MCF 10A (cell line): ENCODE results near the gene LDLRAP1. TPM values are rescaled to one million over a fixed set of nuclear protein-coding genes. Genes with fewer than 3 reads are reported as not detected.
A peak's percentile ranks its signal among the peaks of the same experiment; 100 is the strongest.

Source experiments
- BruUV-seq: library from RNA; stranded (reverse); fragments of 400-500 nt; replicated peaks from 2 replicates; lab custom pipeline; 2021; lab: Mats Ljungman, UMichigan
- CTCF ChIA-PET: fragments of 300-600 bp; sonication (Branson Sonifier 250); formaldehyde crosslinking; extraction: SDS; loops from one replicate; lab custom pipeline; 2021; ENCODE audit warnings: antibody characterized with exemption, inconsistent platforms; lab: Yijun Ruan, JAX
- POLR2A ChIA-PET: fragments of 300-600, 350-650 bp; sonication (Branson Sonifier 250); formaldehyde crosslinking; extraction: SDS; loops from one replicate; lab custom pipeline; 2020; ENCODE audit warnings: antibody characterized with exemption, inconsistent platforms; lab: Yijun Ruan, JAX
- DNase-seq: peaks from one replicate; pipeline ENCODE4 v3.0.0-alpha.2; 2018; ENCODE audit not compliant: unreplicated experiment
- H3K27ac Mint-ChIP-seq: one replicate; pipeline ENCODE4 v1.8.0; 2022; ENCODE audit warnings: mild to moderate bottlenecking, low read depth, mixed read lengths; ENCODE audit not compliant: unreplicated experiment
- H3K27me3 Mint-ChIP-seq: one replicate; pipeline ENCODE4 v1.8.0; 2022; ENCODE audit warnings: mixed read lengths; ENCODE audit not compliant: insufficient read depth, unreplicated experiment
- H3K36me3 Mint-ChIP-seq: one replicate; pipeline ENCODE4 v1.8.0; 2022; ENCODE audit warnings: mild to moderate bottlenecking, moderate library complexity, mixed read lengths; ENCODE audit not compliant: insufficient read depth, unreplicated experiment
- H3K4me1 Mint-ChIP-seq: one replicate; pipeline ENCODE4 v1.8.0; 2022; ENCODE audit warnings: mixed read lengths; ENCODE audit not compliant: insufficient read depth, unreplicated experiment
- H3K4me3 Mint-ChIP-seq: one replicate; pipeline ENCODE4 v1.8.0; 2022; ENCODE audit warnings: mild to moderate bottlenecking, moderate library complexity, mixed read lengths; ENCODE audit not compliant: unreplicated experiment
- H3K9me3 Mint-ChIP-seq: one replicate; pipeline ENCODE4 v1.8.0; 2022; ENCODE audit warnings: mixed read lengths; ENCODE audit not compliant: unreplicated experiment
- intact Hi-C: fragments of 100-400 bp; cut with micrococcal nuclease; formaldehyde crosslinking; loops from 2 replicates; pipeline ENCODE4 v1.14.1; 2022
- total RNA-seq: library from RNA; stranded (reverse); gene quantifications from 2 replicates; pipeline ENCODE4 v1.2.3, GENCODE V29; 2022
- TF ChIP-seq, protein P1 (sequence below): fragments of 200-600 bp; IDR thresholded peaks from one replicate; pipeline ENCODE4 v1.8.0; 2022; ENCODE audit warnings: antibody characterized with exemption, mild to moderate bottlenecking; ENCODE audit not compliant: unreplicated experiment

The LDLRAP1 gene
- total RNA-seq, 1 experiment from 2014 or later = 10.3 TPM

DNA sequence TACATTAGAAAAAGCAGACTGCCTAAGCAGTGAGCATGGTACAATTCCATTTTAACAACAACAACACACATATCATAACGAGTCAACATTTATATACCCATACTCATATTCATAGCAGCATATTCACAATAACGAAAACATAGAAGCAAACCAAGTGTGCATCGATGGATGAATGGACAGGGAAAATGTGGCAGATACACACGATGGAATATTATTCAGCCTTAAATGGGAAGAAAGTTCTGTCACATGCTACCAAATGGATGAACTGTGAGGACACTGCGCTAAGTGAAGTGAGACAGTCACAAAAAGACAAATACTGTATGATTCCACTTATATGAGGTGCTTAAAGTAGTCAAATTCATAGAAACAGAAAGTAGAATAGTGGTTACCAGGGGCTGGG lies 63.7 kb downstream of the LDLRAP1 start:
- intact Hi-C loops = loop anchor here (5.0 kb wide), 1 partner anchor 205 kb away; no protein-coding TSS in a partner anchor
- H3K4me3 Mint-ChIP-seq = no peak overlapping the region
- TF ChIP-seq, protein P1, sequence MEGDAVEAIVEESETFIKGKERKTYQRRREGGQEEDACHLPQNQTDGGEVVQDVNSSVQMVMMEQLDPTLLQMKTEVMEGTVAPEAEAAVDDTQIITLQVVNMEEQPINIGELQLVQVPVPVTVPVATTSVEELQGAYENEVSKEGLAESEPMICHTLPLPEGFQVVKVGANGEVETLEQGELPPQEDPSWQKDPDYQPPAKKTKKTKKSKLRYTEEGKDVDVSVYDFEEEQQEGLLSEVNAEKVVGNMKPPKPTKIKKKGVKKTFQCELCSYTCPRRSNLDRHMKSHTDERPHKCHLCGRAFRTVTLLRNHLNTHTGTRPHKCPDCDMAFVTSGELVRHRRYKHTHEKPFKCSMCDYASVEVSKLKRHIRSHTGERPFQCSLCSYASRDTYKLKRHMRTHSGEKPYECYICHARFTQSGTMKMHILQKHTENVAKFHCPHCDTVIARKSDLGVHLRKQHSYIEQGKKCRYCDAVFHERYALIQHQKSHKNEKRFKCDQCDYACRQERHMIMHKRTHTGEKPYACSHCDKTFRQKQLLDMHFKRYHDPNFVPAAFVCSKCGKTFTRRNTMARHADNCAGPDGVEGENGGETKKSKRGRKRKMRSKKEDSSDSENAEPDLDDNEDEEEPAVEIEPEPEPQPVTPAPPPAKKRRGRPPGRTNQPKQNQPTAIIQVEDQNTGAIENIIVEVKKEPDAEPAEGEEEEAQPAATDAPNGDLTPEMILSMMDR = no peak
- ChIA-PET CTCF (interaction anchor here (0.6 to 2.9 kb wide), 5 partner anchors 35 to 361 kb away, joined by 3 to 17 read pairs (median 3); no protein-coding TSS in a partner anchor), POLR2A (no interaction called here)
- no peaks in the 10 kb centered on the region for H3K9me3 Mint-ChIP-seq
- DNase-seq = no peak
- no peak overlapping the region for H3K27ac Mint-ChIP-seq
- H3K4me1 Mint-ChIP-seq = no peaks in the 10 kb centered on the region
- no peaks in the 10 kb centered on the region for H3K36me3 Mint-ChIP-seq
- peaks cover 54% of the 10 kb centered on the region for H3K27me3 Mint-ChIP-seq
- BruUV-seq = no TSS peak

DNA sequence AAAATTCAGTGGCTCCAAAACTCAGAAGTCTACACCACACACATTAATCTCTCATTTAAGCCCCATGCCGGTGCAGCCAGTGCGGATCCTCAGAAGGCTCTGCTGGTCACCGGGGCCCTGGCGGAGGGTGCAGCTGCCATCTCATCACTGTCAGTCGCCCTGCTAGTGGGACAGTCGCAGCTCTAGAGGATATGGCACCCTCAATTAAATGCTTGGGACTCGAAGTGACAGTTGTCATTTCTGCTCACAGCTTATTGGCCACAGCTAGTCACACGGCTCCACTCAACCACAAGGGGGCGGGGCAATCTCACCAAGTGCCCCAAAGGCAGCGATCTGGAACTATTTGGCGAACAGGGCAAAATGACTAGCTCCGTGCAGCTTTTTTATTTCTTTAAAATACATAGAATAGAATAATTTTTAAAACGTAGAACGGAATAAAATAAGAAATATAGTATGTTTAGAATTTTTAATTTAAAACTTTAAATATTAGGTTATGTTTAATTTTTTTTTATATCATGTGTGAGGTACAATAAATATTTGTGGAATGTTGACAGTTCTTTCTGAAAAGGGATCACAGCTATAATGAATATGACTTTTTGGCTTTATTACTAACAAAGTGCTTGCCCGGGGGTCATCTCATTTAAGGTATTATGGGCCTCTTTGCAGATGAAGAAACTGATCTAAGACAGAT lies 65.2 kb downstream of the LDLRAP1 start:
- Mint-ChIP-seq H3K27ac (no peak overlapping the region), H3K36me3 (no peaks in the 10 kb centered on the region), H3K27me3 (peaks cover 59% of the 10 kb centered on the region), H3K4me1 (no peaks in the 10 kb centered on the region), H3K9me3 (no peaks in the 10 kb centered on the region), H3K4me3 (no peak overlapping the region)
- intact Hi-C loops = loop anchor here (1.0 to 5.0 kb wide), 3 partner anchors 136 to 204 kb away; no protein-coding TSS in a partner anchor
- ChIA-PET POLR2A (interaction anchor here (0.6 to 2.0 kb wide), 3 partner anchors 10 to 210 kb away, joined by 3 to 6 read pairs (median 4); no protein-coding TSS in a partner anchor), CTCF (interaction anchor here (0.7 to 3.0 kb wide), 26 partner anchors 8 to 209 kb away, joined by 3 to 17 read pairs (median 4); partner anchors contain the start of gene SELENON)
- peak; percentile 81 for DNase-seq
- TF ChIP-seq, protein P1 = peak; percentile 35
- no TSS peak for BruUV-seq

DNA sequence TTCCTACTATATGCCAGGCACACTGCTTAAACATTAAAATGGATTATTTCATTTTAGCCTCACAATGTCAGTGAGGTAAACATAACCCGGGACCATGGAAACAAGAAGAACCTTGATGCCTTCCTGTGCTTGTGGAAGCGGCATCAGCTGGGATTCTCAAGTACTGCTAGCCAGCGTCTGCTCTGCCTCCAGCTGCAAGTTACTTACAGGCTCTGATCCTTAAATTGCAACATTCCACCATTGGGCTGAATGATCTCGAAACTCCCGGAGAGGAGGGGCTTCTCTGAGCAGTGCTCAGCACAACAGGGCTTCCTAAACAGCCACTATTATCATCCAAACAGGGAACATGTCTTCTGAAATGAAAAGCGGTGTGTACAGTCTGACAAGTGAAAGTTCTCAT lies 66.5 kb downstream of the LDLRAP1 start:
- POLR2A ChIA-PET = interaction anchor here (1.0 to 2.0 kb wide), 2 partner anchors 37 to 193 kb away, joined by 3 to 6 read pairs; no protein-coding TSS in a partner anchor

More for the DNA sequence above, 66.5 kb downstream of the LDLRAP1 start:
- Mint-ChIP-seq H3K4me3 (no peak overlapping the region), H3K27ac (no peak overlapping the region), H3K9me3 (no peaks in the 10 kb centered on the region), H3K4me1 (no peaks in the 10 kb centered on the region), H3K27me3 (peaks cover 56% of the 10 kb centered on the region), H3K36me3 (no peaks in the 10 kb centered on the region)
- TF ChIP-seq, protein P1 = no peak
- CTCF ChIA-PET = interaction anchor here (0.6 to 3.0 kb wide), 10 partner anchors 20 to 796 kb away, joined by 3 to 17 read pairs (median 4); partner anchors contain the start of gene SELENON
- DNase-seq = no peak
- no TSS peak for BruUV-seq
- intact Hi-C loops = loop anchor here (5.0 kb wide), 1 partner anchor 202 kb away; no protein-coding TSS in a partner anchor
